HCT116 (cell line): ENCODE measurements around the gene PLAC8L1. TPM values are rescaled to one million over a fixed set of nuclear protein-coding genes. Genes with fewer than 3 reads are reported as not detected.

ENCODE experiments used
- ATAC-seq: fragments of 200-7000 bp; cut with Tn5 transposase; 2 replicates; pipeline ENCODE4 v1.9.1; 2020; ENCODE audit warnings: mild to moderate bottlenecking, moderate library complexity
- BruUV-seq: library from RNA; stranded (reverse); fragments of 400-500 nt; replicated peaks from 2 replicates; lab custom pipeline; 2021; lab: Mats Ljungman, UMichigan
- CTCF ChIA-PET: fragments of 300-600 bp; sonication (Branson Sonifier 250); formaldehyde crosslinking; loops from one replicate; lab custom pipeline; 2021; ENCODE audit warnings: antibody characterized with exemption; lab: Charles Lee
- POLR2A ChIA-PET: fragments of 300-600, 350-600 bp; sonication (Branson Sonifier 250); formaldehyde crosslinking; loops from one replicate; lab custom pipeline; 2021; ENCODE audit warnings: antibody characterized with exemption; lab: Charles Lee
- RAD21 ChIA-PET, 2 experiments: fragments of 300-600 bp; sonication (Branson Sonifier 250); formaldehyde crosslinking; loops; one replicate each; lab custom pipeline; 2023; ENCODE audit warnings: low total read pairs in 2 of 2; ENCODE audit not compliant: uncharacterized antibody in 2 of 2, unreplicated experiment in 2 of 2, low non-redundant PET in 1 of 2; lab: Charles Lee
- DNase-seq: peaks from one replicate; pipeline ENCODE4 v3.0.0-alpha.2; 2010; ENCODE audit warnings: low read depth, low spot score
- H2AFZ ChIP-seq: fragments of 200-600 bp; shearing (Covaris generic), sonication (generic); 2 replicates; pipeline ENCODE4 v1.6.1; 2017; ENCODE audit warnings: low read depth, mixed run types, mixed read lengths, antibody characterized with exemption, low read length; ENCODE audit not compliant: poor library complexity, severe bottlenecking
- H3K27ac ChIP-seq: 2 replicates; pipeline ENCODE4 v1.5.1; 2012; ENCODE audit warnings: low read depth, low read length
- H3K27me3 ChIP-seq: fragments of 200-600 bp; sonication (generic); 2 replicates; pipeline ENCODE4 v1.6.1; 2016; ENCODE audit warnings: mixed run types, low read length, mixed read lengths; ENCODE audit not compliant: insufficient read depth
- H3K36me3 ChIP-seq, 2 experiments: fragments of 200-500 bp in 1 of 2; fragments of 200-600 bp in 1 of 2; sonication (Bioruptor generic) in 1 of 2; sonication (generic) in 1 of 2; 2 replicates each; pipeline versions ENCODE4 v1.5.1 to v1.6.1; 2014 to 2016; ENCODE audit warnings: low read length in 2 of 2, inconsistent platforms in 1 of 2, mixed read lengths in 1 of 2, mixed run types in 1 of 2; ENCODE audit not compliant: insufficient read depth in 2 of 2, control insufficient read depth in 1 of 2
- H3K4me1 ChIP-seq, 2 experiments: fragments of 200-600 bp in 1 of 2; sonication (generic) in 1 of 2; 2 replicates each; pipeline versions ENCODE4 v1.5.1 to v1.6.1; 2012 to 2017; ENCODE audit warnings: low read length in 2 of 2, inconsistent platforms in 1 of 2, mild to moderate bottlenecking in 1 of 2, mixed read lengths in 1 of 2, mixed run types in 1 of 2, moderate library complexity in 1 of 2; ENCODE audit not compliant: insufficient read depth in 2 of 2, control insufficient read depth in 1 of 2
- H3K4me2 ChIP-seq: fragments of 200-600 bp; sonication (generic); 2 replicates; pipeline ENCODE4 v1.6.1; 2017; ENCODE audit warnings: mixed run types, low read length, mixed read lengths
- H3K4me3 ChIP-seq, 2 experiments: fragments of 200-600 bp in 1 of 2; sonication (generic) in 1 of 2; replicated peaks in 1 of 2; 2 replicates each; pipeline ENCODE4 v1.5.1; 2011 to 2016; ENCODE audit warnings: low read length in 2 of 2, control low read depth in 1 of 2, low read depth in 1 of 2, mild to moderate bottlenecking in 1 of 2, mixed read lengths in 1 of 2, mixed run types in 1 of 2
- H3K79me2 ChIP-seq: fragments of 200-600 bp; sonication (generic); 2 replicates; pipeline ENCODE4 v1.6.1; 2017; ENCODE audit warnings: mild to moderate bottlenecking, mixed run types, low read length, moderate library complexity, mixed read lengths; ENCODE audit not compliant: insufficient read depth
- H3K9ac ChIP-seq: fragments of 200-600 bp; sonication (generic); 2 replicates; pipeline ENCODE4 v1.6.1; 2016; ENCODE audit warnings: low read length, mixed read lengths
- H3K9me2 ChIP-seq: fragments of 200-600 bp; sonication (generic), shearing (Covaris generic); 2 replicates; pipeline ENCODE4 v1.6.1; 2017; ENCODE audit warnings: mixed run types, mild to moderate bottlenecking, moderate library complexity; ENCODE audit not compliant: insufficient read depth
- H3K9me3 ChIP-seq, 2 experiments: fragments of 200-500 bp in 1 of 2; fragments of 200-600 bp in 1 of 2; sonication (Bioruptor generic) in 1 of 2; sonication (generic) in 1 of 2; 2 replicates each; pipeline ENCODE4 v1.6.1; 2014 to 2017; ENCODE audit warnings: low read length in 2 of 2, mixed read lengths in 2 of 2, inconsistent platforms in 1 of 2, low read depth in 1 of 2, mild to moderate bottlenecking in 1 of 2, mixed run types in 1 of 2, moderate library complexity in 1 of 2; ENCODE audit not compliant: control insufficient read depth in 1 of 2, insufficient read depth in 1 of 2
- H4K20me1 ChIP-seq: fragments of 200-600 bp; sonication (generic), shearing (Covaris generic); 2 replicates; pipeline ENCODE4 v1.6.1; 2017; ENCODE audit warnings: mixed run types, mild to moderate bottlenecking, moderate library complexity; ENCODE audit not compliant: insufficient read depth
- EGR1 ChIP-seq: IDR thresholded peaks from 2 replicates; pipeline ENCODE4 v1.6.1; 2012; ENCODE audit warnings: low read depth
- ELF1 ChIP-seq: IDR thresholded peaks from 2 replicates; pipeline ENCODE4 v1.6.1; 2012; ENCODE audit warnings: low read depth, borderline replicate concordance
- FOSL1 ChIP-seq: IDR thresholded peaks from 2 replicates; pipeline ENCODE4 v1.6.1; 2012; ENCODE audit warnings: low read depth
- JUND ChIP-seq: IDR thresholded peaks from 2 replicates; pipeline ENCODE4 v1.6.1; 2012
- POLR2A ChIP-seq: IDR thresholded peaks from 2 replicates; pipeline ENCODE4 v1.7.0; 2011; ENCODE audit warnings: borderline replicate concordance; ENCODE audit not compliant: insufficient read depth, insufficient read length; ENCODE audit errors: extremely low read depth
- SP1 ChIP-seq: IDR thresholded peaks from 2 replicates; pipeline ENCODE4 v1.6.1; 2012; ENCODE audit warnings: low read depth
- SRF ChIP-seq: IDR thresholded peaks from 2 replicates; pipeline ENCODE4 v1.6.1; 2012; ENCODE audit warnings: low read depth
- YY1 ChIP-seq: IDR thresholded peaks from 2 replicates; pipeline ENCODE4 v1.6.1; 2011; ENCODE audit warnings: low read length, low read depth, moderate library complexity, mild to moderate bottlenecking; ENCODE audit not compliant: insufficient replicate concordance; ENCODE audit errors: extremely low read depth
- ZFX ChIP-seq: fragments of 450-650 bp; IDR thresholded peaks from 2 replicates; pipeline ENCODE4 v1.6.1; 2017
- intact Hi-C: fragments of 100-400 bp; cut with micrococcal nuclease; formaldehyde crosslinking; loops from 2 replicates; pipeline ENCODE4 v1.10.0; 2022
- total RNA-seq: library from RNA; stranded (reverse); gene quantifications from one replicate; pipeline ENCODE4 v1.2.1, GENCODE V29; 2021; ENCODE audit not compliant: unreplicated experiment
- TF ChIP-seq, protein P1 (sequence below): IDR thresholded peaks from 2 replicates; pipeline ENCODE4 v1.6.1; 2012; ENCODE audit warnings: low read depth
- TF ChIP-seq, protein P2 (sequence below): IDR thresholded peaks from 2 replicates; pipeline ENCODE4 v1.6.1; 2012

PLAC8L1 gene
- total RNA-seq, 1 experiment from 2014 or later, result 2.6 TPM

DNA sequence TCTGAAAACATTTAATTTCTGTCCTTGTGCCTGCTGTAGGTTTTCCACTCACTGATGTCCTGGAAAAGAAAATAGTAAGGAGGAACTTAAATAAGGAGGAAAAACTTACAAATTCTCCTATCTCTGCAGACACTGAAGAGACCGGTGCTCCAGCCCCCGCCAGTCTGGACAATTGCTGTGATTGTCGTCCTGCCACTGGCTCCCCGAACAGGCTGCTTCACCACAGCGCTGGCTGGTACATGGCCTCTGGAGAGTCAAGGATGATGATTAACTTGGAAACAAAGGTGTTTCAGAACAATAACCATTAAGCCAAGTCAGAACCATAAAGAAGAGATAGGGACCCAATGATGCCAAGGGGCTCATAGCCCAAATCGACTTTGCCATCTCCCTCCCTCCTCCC lies 7.3 kb downstream of the PLAC8L1 start:
- CTCF ChIA-PET, result no interaction called here

DNA sequence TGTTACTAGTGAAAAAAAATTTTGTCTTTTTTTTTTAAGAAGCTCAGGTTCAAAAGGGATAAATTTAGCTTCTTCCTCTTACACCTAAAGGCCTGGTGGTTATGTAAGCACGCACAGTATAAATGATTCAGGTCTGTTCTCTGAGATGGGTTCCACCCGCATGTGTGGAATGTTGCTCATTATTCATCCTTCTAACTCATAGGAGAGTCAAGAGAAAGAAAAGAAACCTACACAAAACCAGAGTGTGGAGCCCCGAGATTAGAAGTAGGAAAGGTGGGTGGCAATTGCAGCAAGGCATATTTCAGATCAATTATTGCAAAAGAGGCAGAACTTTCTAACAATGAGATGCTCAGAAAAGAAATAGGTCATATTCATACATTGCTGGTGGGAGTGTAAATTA lies 13.5 kb downstream of the PLAC8L1 start:
- no peaks in the 10 kb centered on the region for H3K27me3 ChIP-seq
- POLR2A ChIA-PET, result no interaction called here
- H3K4me1 ChIP-seq, result no peaks in the 10 kb centered on the region
- H3K27ac ChIP-seq, result no peak overlapping the region
- no peaks in the 10 kb centered on the region for H4K20me1 ChIP-seq
- intact Hi-C loops, result no loop called here
- RAD21 ChIA-PET, result no interaction called here
- H3K4me2 ChIP-seq, result no peak overlapping the region
- no TSS peak for BruUV-seq
- CTCF ChIA-PET, result no interaction called here
- H3K9ac ChIP-seq, result no peak overlapping the region
- no peaks in the 10 kb centered on the region for H3K79me2 ChIP-seq
- H3K4me3 ChIP-seq, result no peak overlapping the region
- ATAC-seq (no peak), DNase-seq (no peak)
- H3K9me3 ChIP-seq, result no peaks in the 10 kb centered on the region
- TF ChIP-seq SP1 (no peak), ZFX (no peak), FOSL1 (no peak), EGR1 (no peak), JUND (no peak), POLR2A (no peak), ELF1 (no peak), SRF (no peak)
- TF ChIP-seq, protein P1, sequence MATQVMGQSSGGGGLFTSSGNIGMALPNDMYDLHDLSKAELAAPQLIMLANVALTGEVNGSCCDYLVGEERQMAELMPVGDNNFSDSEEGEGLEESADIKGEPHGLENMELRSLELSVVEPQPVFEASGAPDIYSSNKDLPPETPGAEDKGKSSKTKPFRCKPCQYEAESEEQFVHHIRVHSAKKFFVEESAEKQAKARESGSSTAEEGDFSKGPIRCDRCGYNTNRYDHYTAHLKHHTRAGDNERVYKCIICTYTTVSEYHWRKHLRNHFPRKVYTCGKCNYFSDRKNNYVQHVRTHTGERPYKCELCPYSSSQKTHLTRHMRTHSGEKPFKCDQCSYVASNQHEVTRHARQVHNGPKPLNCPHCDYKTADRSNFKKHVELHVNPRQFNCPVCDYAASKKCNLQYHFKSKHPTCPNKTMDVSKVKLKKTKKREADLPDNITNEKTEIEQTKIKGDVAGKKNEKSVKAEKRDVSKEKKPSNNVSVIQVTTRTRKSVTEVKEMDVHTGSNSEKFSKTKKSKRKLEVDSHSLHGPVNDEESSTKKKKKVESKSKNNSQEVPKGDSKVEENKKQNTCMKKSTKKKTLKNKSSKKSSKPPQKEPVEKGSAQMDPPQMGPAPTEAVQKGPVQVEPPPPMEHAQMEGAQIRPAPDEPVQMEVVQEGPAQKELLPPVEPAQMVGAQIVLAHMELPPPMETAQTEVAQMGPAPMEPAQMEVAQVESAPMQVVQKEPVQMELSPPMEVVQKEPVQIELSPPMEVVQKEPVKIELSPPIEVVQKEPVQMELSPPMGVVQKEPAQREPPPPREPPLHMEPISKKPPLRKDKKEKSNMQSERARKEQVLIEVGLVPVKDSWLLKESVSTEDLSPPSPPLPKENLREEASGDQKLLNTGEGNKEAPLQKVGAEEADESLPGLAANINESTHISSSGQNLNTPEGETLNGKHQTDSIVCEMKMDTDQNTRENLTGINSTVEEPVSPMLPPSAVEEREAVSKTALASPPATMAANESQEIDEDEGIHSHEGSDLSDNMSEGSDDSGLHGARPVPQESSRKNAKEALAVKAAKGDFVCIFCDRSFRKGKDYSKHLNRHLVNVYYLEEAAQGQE, result no peak
- TF ChIP-seq, protein P2, sequence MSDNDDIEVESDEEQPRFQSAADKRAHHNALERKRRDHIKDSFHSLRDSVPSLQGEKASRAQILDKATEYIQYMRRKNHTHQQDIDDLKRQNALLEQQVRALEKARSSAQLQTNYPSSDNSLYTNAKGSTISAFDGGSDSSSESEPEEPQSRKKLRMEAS, result no peak
- H2AFZ ChIP-seq, result no peak overlapping the region
- no peaks in the 10 kb centered on the region for H3K9me2 ChIP-seq
- no peaks in the 10 kb centered on the region for H3K36me3 ChIP-seq

More for the DNA sequence above, 7.3 kb downstream of the PLAC8L1 start:
- Histone ChIP-seq H3K27ac (no peak overlapping the region), H4K20me1 (no peaks in the 10 kb centered on the region), H3K9me2 (no peaks in the 10 kb centered on the region), H3K9me3 (no peaks in the 10 kb centered on the region), H3K36me3 (no peaks in the 10 kb centered on the region; a peak in 1 of 4 replicates), H3K27me3 (no peaks in the 10 kb centered on the region), H3K79me2 (no peaks in the 10 kb centered on the region), H2AFZ (no peak overlapping the region), H3K4me1 (no peaks in the 10 kb centered on the region), H3K4me2 (no peak overlapping the region), H3K9ac (no peak overlapping the region), H3K4me3 (no peak overlapping the region)
- DNase-seq (no peak), ATAC-seq (no peak)
- RAD21 ChIA-PET, result no interaction called here
- no peak for TF ChIP-seq YY1
- POLR2A ChIA-PET, result no interaction called here
- BruUV-seq, result no TSS peak
- intact Hi-C loops, result no loop called here
